ENCODE measurements around the gene DPYSL3.

GRCh38 chr5:147406636-147407035 is 103.2 kb downstream of the DPYSL3 start:
- no peak for TF ChIP-seq CTCF (IDR thresholded peaks at IDR 0.05)
- TF ChIP-seq POLR2A (IDR thresholded peaks at IDR 0.05), result no peak

Measured in transverse colon (tissue), 3 donors.